Kidney glomerular epithelial cell (primary cell): ENCODE measurements around the gene TEC.
A peak's percentile ranks its signal among the peaks of the same experiment; 100 is the strongest.

Experiments
- DNase-seq: peaks from one replicate; lab custom pipeline; 2025; lab: John Stamatoyannopoulos, UW

Gene TEC

GRCh38 chr4:48269861-48270522 lies 354 bp upstream of the TEC start:
- DNase-seq = peak; percentile 64

DNA sequence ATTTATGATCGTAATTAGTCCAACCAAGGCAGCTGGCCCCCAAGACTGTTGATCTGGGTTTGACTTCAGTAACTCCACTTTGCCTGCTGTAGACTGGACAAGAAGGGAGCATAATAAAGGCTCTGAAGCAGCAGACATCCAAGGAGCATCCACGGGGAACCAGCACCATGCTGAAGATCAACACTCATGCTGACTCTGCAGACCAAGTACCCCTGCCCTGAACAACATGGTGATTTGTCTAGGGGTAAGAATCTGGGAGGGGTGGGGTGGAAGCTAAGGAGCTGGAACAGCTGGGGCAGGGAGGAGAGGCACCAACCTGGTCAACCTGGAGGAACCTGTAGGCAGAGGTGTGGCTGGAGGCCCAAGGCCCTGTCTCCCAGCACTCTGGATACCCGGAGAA lies 2.1 kb downstream of the TEC start:
- DNase-seq = no peak

DNA sequence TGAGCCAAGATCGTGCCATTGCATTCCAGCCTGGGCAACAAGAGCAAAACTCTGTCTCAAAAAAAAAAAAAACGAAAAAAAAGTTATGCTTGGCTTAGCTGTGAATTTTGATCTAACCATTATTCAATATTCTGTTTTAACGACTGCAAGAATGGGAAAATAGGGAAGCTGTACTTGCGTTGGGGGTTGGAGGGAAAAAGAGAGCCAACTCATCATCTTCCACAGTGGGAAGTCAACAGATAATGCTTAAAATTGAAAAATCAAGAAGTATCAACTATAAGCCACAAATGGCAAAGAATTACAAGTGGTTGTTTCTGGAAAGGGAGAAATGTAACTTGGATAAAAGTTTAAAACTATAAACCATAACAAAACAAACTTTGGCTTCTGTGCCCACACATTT lies 2.9 kb downstream of the TEC start:
- DNase-seq = no peak

- no peak for DNase-seq
Observed at GRCh38 chr4:48262926-48263325, 6.7 kb downstream of the TEC start.

GRCh38 chr4:48262484-48262883 lies 7.2 kb downstream of the TEC start:
- no peak for DNase-seq

GRCh38 chr4:48261281-48261680 lies 8.4 kb downstream of the TEC start:
- DNase-seq = no peak

GRCh38 chr4:48259748-48260147 lies 9.9 kb downstream of the TEC start:
- DNase-seq = no peak

DNA sequence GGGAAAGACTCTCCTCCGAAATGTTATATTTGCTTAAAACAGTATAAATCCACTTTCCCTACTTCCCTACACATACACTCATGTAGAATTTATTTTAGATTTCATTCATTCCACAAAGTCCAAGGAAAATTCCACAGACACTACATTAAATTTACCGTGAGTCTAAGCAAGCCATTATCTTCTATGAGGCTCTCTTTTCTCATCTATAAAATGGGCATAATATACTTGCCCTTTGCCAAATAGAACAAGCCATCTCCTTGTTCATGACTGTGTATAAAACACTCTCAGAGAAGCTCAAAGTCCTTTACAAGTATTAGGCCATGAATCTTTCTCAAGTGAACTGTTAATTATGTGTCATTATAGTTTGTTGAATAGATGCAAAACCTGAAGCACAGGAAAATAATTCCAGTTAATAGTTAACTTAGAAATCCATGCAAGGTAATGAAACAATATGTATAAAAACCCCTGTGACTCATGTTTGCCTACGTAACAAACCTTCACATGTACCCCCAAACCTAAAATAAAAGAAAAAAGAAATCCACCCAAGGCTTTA lies 10.7 kb downstream of the TEC start:
- DNase-seq = no peak

GRCh38 chr4:48255959-48256342 lies 13.7 kb downstream of the TEC start:
- no peak for DNase-seq

DNA sequence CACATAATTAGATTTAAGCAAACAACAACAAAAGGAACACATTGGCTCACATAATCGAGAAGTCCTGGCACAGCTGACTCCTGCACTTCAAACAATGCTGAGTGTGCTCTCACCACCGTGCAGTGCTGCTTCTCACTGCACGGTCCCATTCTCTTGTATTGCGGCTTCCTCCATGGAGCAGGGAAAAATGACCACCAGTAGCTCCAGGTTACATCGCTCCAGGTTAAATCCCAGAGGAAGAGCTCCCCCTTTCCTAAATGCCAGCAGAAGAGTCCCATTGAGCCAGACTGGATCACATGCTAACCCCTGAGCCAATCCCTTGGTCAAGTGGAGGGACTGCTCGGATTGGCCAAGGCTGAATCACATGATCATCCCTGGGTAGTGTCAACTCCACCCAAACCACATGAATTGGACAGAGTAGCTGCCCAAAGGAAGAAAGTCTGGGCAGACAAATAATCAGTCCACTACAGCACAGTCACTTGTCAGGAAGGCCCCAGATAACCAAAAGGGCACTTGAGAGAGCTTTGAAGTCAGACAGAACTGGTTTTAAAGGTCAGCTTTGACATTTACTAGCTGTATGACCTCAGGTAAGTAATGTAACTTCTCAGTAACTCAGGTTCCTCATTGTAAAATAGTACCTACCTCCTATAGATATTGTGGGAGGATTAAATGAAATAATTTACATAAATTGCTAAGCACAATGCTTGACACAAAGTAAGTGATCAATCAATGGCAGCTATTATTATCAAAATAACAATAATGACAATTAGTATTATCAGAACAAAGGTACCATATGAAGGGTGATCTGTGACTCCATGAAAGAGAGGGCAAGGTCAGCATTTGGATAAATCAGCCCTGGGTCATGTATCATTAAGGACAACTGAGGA lies 14.3 kb downstream of the TEC start:
- no peak for DNase-seq

- DNase-seq = no peak
Observed at GRCh38 chr4:48254381-48255071, 15.1 kb downstream of the TEC start.

DNA sequence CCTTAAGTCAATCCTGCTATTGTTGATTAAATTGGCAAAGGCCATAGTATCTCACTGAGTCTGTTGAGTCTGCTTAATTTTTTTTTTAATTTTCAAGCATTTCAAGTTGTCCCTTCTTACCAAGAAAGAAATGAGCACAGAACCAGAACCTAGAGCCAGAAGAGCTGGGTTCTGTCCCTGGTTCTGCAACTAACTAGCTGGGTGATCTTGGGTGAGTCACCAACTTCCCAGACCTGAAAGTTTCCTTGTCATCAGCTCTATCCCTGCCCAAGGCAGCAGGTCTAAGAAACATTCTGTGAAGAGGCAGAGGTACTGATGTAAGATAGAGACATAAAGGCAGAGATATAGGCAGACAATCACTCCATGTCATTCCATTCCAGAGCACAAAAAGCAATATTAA lies 17.3 kb downstream of the TEC start:
- DNase-seq = no peak

DNA sequence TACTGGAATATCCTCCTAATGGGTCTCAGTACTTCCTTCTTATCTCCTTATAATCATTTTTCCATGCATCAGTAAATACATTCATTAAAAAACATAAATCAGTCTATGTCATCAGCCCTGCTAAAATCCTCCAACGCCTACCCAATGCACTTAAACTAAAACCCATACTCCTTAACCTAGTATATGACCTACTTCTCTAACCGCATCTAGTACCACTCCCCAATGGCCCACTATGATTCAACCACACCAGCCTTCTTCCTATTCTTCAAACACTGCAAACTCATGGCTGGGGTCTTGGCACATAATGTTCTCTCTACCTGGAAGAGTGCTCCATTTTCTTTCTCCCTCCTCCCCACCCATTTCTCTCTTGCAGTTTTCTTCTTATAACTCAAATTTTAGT lies 18.7 kb downstream of the TEC start:
- no peak for DNase-seq

GRCh38 chr4:48250343-48250742 lies 19.3 kb downstream of the TEC start:
- no peak for DNase-seq

- DNase-seq = no peak
Observed at GRCh38 chr4:48249378-48249777, 20.3 kb downstream of the TEC start.

DNA sequence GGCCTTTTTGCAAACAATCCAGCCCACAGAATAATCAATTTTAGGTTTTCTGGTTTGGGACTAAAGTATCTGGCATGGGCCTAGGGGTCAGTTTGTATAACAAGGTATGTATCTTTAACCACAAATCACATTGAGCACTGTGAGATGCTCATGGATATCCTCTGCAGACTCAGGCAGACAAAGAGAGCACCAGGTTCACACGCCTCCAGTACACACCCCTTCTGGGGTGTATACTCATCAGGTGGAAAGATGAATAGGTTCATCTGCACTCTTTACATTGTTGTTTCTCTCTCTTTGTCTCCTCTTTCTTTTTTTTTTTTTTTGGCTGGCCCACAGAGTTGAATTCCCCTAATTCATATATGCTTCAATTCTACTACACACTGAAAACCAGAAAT lies 21.1 kb downstream of the TEC start:
- no peak for DNase-seq

GRCh38 chr4:48247878-48248558 lies 21.6 kb downstream of the TEC start:
- DNase-seq = no peak

DNA sequence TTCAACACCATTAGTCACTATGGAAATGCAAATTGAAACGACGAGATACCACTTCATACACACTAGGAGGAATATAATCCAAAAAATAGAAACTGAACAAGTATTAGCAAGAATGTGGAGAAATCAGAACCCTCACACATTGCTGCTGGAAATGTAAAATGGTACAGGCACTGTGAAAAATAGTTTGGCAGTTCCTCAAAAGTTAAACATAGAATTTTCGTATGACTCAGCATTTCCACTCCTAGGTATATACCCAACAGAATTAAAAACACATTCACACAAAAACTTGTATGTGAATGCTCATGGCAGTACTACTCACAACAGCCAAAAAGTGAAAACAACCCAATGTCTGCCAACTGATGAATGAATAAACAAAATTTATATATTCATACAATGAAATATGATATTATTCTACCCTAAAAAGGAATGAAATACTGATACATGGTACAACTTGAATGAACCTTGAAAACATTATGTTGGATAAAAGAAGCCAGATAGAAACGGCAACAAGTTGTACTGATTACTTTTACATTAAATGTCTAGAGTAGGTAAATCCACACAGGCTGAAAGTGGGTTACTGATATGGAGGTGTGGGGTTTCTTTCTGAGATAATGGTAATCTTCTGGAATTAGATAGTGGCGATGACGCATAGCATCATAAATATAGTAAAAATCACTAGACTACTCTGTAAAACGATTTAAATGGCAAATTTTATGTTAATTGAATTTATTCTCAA lies 22.3 kb downstream of the TEC start:
- DNase-seq = no peak

DNA sequence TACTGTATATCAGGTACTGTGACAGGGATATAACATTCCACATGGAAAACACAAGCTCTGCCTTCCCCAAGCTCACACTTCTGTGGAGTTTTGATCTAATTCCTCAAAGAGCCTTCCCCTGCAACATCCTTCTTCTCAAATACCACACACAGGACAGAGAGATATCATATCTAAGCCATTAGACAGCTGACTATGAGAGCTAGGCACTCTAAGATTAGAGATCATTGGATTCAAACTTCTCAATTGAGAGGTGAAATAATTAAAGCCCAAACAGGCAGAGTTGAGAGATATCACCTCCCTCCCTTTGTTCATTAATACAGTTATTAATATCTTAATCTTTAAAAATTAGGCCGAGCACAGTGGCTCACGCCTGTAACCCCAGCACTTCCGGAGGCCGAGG lies 25.0 kb downstream of the TEC start:
- DNase-seq = no peak

DNA sequence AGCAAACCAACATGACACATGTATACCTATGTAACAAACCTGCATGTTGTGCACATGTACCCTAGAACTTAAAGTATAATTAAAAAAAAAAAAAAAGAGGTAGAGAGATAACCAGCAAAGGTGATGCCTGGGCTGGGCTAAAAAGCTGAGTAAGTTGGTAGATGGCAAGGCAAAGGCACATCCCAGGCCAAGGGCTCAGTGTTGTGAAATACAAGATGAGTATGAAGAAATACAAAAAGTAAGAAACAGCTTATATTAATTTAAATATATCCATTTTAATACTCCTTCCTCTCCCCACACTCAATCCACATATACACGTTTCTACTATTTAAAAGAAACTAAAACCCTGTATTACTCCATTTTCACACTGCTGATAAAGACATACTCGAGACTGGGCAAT lies 25.8 kb downstream of the TEC start:
- no peak for DNase-seq

DNA sequence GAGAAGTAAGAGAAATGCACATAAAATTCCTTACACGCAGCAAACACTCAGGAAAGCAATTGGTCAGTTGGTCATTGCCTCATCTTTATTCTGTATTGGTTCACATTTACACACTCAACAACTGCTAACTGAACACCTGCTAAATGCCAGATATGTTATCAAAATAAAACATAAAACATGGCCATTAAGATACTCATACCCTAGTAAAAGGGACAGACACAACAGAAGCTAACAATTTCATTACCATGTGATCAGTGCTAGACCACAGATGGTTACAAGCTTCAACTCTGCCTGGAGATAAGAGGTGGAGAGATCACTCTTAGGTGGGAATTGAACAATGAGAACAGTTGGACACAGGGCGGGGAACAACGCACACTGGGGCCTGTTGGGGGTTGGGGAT lies 26.2 kb downstream of the TEC start:
- DNase-seq = no peak
